Esophagus (tissue), 2 donors: ENCODE results near the gene TSPAN31. TPM values are rescaled to one million over a fixed set of nuclear protein-coding genes. Genes with fewer than 3 reads are reported as not detected.

ENCODE experiments used
- H3K27ac ChIP-seq, 2 donors: one replicate each; pipeline ENCODE4 v1.5.1; 2013; ENCODE audit warnings: low read depth in 2 of 2, mild to moderate bottlenecking in 2 of 2, inconsistent platforms in 1 of 2, low read length in 1 of 2, moderate library complexity in 1 of 2
- H3K27me3 ChIP-seq, 2 donors: one replicate each; pipeline ENCODE4 v1.6.1; 2013; ENCODE audit warnings: low read length in 2 of 2, control low read depth in 1 of 2, mild to moderate bottlenecking in 1 of 2; ENCODE audit not compliant: insufficient read depth in 2 of 2, control insufficient read depth in 1 of 2
- H3K36me3 ChIP-seq, 2 donors: one replicate each; pipeline ENCODE4 v1.6.1; 2013; ENCODE audit warnings: low read length in 1 of 2; ENCODE audit not compliant: control insufficient read depth in 2 of 2, insufficient read depth in 2 of 2
- H3K4me1 ChIP-seq, 2 donors: one replicate each; pipeline ENCODE4 v1.6.1; 2013; ENCODE audit warnings: low read length in 1 of 2; ENCODE audit not compliant: control insufficient read depth in 2 of 2, insufficient read depth in 2 of 2
- H3K4me3 ChIP-seq, 2 donors: one replicate each; pipeline ENCODE4 v1.5.1; 2013; ENCODE audit warnings: low read length in 2 of 2, mild to moderate bottlenecking in 2 of 2, low read depth in 1 of 2, moderate library complexity in 1 of 2
- H3K9me3 ChIP-seq, 2 donors: one replicate each; pipeline ENCODE4 v1.6.1; 2013; ENCODE audit warnings: mild to moderate bottlenecking in 2 of 2, low read depth in 1 of 2, low read length in 1 of 2, moderate library complexity in 1 of 2; ENCODE audit not compliant: control insufficient read depth in 2 of 2, insufficient read depth in 1 of 2
- WGBS, 2 donors: extraction: QIAGEN DNeasy Blood & Tissue Kit; methylation state at CpG; one replicate each; pipeline ENCODE4 v1.1.7; 2013; 5-methylcytosine and 5-hydroxymethylcytosine counted together
- polyA plus RNA-seq, 2 donors: library from polyadenylated mRNA; stranded (reverse); fragments of 200-250 nt; gene quantifications; one replicate each; pipeline ENCODE4 v1.2.3, GENCODE V29; 2013
- donor health status: healthy with polysubstance abuse.
- donor health status: Bipolar disorder and iron deficiency.

Gene TSPAN31
- 10 to 100 TPM; 16.3 to 19.8 TPM for polyA plus RNA-seq

GRCh38 chr12:57744777-57745484, at the start of gene TSPAN31:
Gene TSPAN31, plus strand, starts transcription at chr12:57745039. Its CDS starts 116 bp downstream, at chr12:57745155.
- H3K4me1 ChIP-seq: peaks cover 0 to 9% of the 10 kb centered on the region in 2 donors
- peak within 1 kb of the TSS; percentile 92 to 99 for H3K27ac ChIP-seq
- H3K9me3 ChIP-seq: no peaks in the 10 kb centered on the region
- peaks cover 0 to under 1% of the 10 kb centered on the region in 2 donors for H3K27me3 ChIP-seq
- WGBS, 2 donors: 1 to 2% methylated on average over 29 of the region's 29 CpGs
- H3K36me3 ChIP-seq: peaks cover 0 to 7% of the 10 kb centered on the region in 2 donors
- peak within 1 kb of the TSS; percentile 71 to 95 for H3K4me3 ChIP-seq

DNA sequence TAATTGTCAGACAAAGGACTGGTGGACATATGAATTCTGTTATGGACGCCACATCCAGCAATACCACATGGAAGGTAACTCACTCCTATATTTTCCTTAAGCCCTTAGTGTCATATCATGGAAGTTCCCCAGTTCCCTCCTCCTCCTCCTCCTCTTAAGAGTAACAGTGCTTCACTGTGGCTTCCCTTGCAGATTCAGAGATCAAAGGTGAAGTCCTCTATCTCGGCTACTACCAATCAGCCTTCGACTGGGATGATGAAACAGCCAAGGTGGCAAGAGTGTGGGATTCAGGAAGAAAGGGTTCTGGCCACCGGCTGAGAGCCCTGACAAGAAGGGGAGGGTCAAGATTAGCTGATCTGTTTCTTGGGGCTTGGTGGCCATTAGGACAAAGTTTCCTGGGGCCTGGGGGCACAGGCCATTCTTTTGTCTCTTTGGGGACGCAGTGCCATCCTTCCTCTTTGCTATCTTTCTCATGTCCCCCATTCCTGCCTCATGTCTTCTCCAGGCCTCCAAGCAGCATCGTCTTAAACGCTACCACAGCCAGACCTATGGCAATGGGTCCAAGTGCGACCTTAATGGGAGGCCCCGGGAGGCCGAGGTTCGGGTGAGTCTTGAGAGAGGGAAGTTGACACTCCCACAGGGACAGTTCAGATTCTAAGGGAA, 48.9 kb upstream of the TSPAN31 start:
- H3K4me1 ChIP-seq: peaks cover 4 to 8% of the 10 kb centered on the region in 2 donors
- H3K9me3 ChIP-seq: no peaks in the 10 kb centered on the region
- H3K4me3 ChIP-seq: no peak overlapping the region
- H3K27me3 ChIP-seq: no peaks in the 10 kb centered on the region
- H3K27ac ChIP-seq: no peak overlapping the region
- WGBS, 2 donors: 87 to 93% methylated on average over 11 of the region's 11 CpGs
- peaks cover 12 to 19% of the 10 kb centered on the region in 2 donors for H3K36me3 ChIP-seq

DNA sequence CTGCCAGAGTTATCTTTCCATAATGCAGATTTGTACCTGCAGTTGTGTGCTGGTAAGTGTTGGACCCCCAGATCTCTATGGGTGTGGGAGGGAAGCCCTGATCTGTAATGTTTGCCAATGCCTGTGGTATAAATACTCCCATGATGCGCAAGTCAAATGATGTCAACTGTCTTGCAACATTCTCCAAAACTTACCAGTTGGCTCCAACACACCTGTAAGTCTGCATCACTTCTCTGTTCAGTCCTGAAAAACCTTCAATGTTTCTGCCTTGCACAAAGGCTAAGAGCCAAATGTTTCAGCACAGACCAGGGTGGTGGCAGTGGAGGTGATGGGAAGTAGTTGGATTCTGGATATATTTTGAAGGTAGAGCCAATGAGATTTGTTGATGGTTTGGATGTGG, 47.8 kb upstream of the TSPAN31 start:
- peaks cover 12 to 19% of the 10 kb centered on the region in 2 donors for H3K36me3 ChIP-seq
- H3K4me1 ChIP-seq: peaks cover 4 to 8% of the 10 kb centered on the region in 2 donors
- no peak overlapping the region for H3K4me3 ChIP-seq
- no peak overlapping the region for H3K27ac ChIP-seq
- WGBS, 2 donors: 98 to 100% methylated on average over 1 of the region's 1 CpG
- no peaks in the 10 kb centered on the region for H3K27me3 ChIP-seq
- H3K9me3 ChIP-seq: no peaks in the 10 kb centered on the region

GRCh38 chr12:57698414-57698813, 46.4 kb upstream of the TSPAN31 start:
- peaks cover 12 to 19% of the 10 kb centered on the region in 2 donors for H3K36me3 ChIP-seq

GRCh38 chr12:57700317-57700716, 44.5 kb upstream of the TSPAN31 start:
- WGBS, 2 donors: 98% methylated on average over 2 of the region's 2 CpGs
- no peak overlapping the region for H3K27ac ChIP-seq
- peaks cover 12 to 19% of the 10 kb centered on the region in 2 donors for H3K36me3 ChIP-seq
- H3K4me1 ChIP-seq: no peaks in the 10 kb centered on the region
- no peaks in the 10 kb centered on the region for H3K27me3 ChIP-seq
- no peak overlapping the region for H3K4me3 ChIP-seq
- H3K9me3 ChIP-seq: no peaks in the 10 kb centered on the region

More at GRCh38 chr12:57698414-57698813, 46.4 kb upstream of the TSPAN31 start:
- Histone ChIP-seq H3K27me3 (no peaks in the 10 kb centered on the region), H3K4me1 (peaks cover 4 to 6% of the 10 kb centered on the region in 2 donors), H3K4me3 (no peak overlapping the region), H3K9me3 (no peaks in the 10 kb centered on the region), H3K27ac (no peak overlapping the region)
- 89 to 95% methylated on average over 3 of the region's 3 CpGs for WGBS, 2 donors

GRCh38 chr12:57707250-57707649, 37.6 kb upstream of the TSPAN31 start:
- H3K9me3 ChIP-seq: no peaks in the 10 kb centered on the region
- no peaks in the 10 kb centered on the region for H3K4me1 ChIP-seq
- H3K27ac ChIP-seq: no peak overlapping the region
- no peaks in the 10 kb centered on the region for H3K27me3 ChIP-seq
- no peak overlapping the region for H3K4me3 ChIP-seq
- WGBS, 2 donors: 89 to 97% methylated on average over 3 of the region's 3 CpGs
- no peaks in the 10 kb centered on the region for H3K36me3 ChIP-seq

DNA sequence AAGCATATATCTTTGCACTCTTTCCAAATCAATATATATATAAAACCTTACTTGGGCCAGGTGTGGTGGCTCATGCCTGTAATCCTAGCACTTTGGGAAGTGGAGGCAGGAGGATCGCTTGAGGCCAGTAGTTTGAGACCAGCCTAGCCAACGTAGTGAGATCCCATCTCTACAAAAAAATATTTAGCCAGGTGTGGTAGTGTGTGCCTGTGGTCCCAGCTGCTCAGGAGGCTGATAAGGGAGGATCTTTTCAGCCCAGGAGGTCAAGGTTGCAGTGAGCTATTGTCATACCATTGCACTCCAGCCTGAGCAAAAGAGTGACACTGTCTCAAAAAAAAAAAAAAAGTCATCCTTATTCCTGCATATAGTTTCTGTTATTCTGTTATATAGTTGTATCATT, 36.5 kb upstream of the TSPAN31 start:
- 87 to 93% methylated on average over 2 of the region's 2 CpGs for WGBS, 2 donors
- H3K4me1 ChIP-seq: no peaks in the 10 kb centered on the region
- H3K27me3 ChIP-seq: no peaks in the 10 kb centered on the region
- no peaks in the 10 kb centered on the region for H3K9me3 ChIP-seq
- no peak overlapping the region for H3K27ac ChIP-seq
- H3K36me3 ChIP-seq: peaks cover 0 to 2% of the 10 kb centered on the region in 2 donors
- no peak overlapping the region for H3K4me3 ChIP-seq

DNA sequence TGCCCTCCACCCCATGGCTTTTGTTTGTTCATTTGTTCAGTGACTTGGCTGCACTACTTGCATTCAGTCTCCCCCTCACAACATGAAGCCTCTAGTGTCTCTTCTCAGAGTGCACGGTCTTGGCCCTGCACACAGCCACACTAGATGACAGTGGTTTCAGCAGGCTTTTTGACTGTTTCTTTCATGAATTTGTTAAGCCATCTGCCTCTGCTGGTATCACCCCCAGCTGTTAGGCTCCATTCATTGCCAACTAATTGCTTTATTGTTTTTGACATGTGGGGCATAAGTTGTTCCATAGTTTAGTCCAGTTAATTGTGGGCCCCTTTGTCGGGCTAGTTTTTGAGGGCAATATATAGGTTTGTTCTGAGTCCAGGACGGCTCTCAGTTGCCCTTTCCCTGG, 32.1 kb upstream of the TSPAN31 start:
- H3K27ac ChIP-seq: no peak overlapping the region
- peaks cover 0 to 21% of the 10 kb centered on the region in 2 donors for H3K36me3 ChIP-seq
- no peaks in the 10 kb centered on the region for H3K27me3 ChIP-seq
- H3K4me1 ChIP-seq: no peaks in the 10 kb centered on the region
- H3K4me3 ChIP-seq: no peak overlapping the region
- no peaks in the 10 kb centered on the region for H3K9me3 ChIP-seq
- WGBS, 2 donors: 93 to 96% methylated on average over 3 of the region's 3 CpGs

DNA sequence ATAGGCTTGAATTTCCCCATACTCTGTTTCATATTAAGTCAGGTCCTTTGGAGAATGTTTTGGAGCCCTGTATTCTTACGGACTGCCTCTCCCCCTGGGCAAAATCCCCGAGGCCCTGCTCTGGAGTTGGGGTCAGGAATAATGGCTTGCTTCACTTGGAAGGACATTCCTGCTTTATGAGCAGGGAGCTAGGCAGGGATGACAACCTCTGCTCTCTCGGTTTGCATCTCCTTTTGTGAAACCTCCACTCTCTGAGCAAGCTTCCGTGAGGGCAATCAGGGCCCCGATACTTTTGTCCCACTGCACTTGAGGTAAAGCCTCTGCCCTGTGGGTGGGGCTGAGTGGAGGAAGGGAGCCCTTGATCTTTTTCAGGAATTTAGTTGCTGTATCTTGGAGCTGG, 31.6 kb upstream of the TSPAN31 start:
- no peaks in the 10 kb centered on the region for H3K9me3 ChIP-seq
- WGBS, 2 donors: 91 to 94% methylated on average over 5 of the region's 5 CpGs
- H3K27ac ChIP-seq: no peak overlapping the region
- no peaks in the 10 kb centered on the region for H3K27me3 ChIP-seq
- H3K36me3 ChIP-seq: peaks cover under 1 to 22% of the 10 kb centered on the region in 2 donors
- H3K4me1 ChIP-seq: no peaks in the 10 kb centered on the region
- H3K4me3 ChIP-seq: no peak overlapping the region
